Spleen (tissue), 7 donors: ENCODE data around the gene MED13L.

ENCODE experiments used
- POLR2A ChIP-seq, 3 donors: fragments of 450-650 bp; IDR thresholded peaks; one replicate each; pipeline ENCODE4 v1.5.1; 2017; ENCODE audit warnings: antibody characterized with exemption in 3 of 3, mild to moderate bottlenecking in 1 of 3
- POLR2AphosphoS5 ChIP-seq, 3 donors: sonication (generic); formaldehyde crosslinking; IDR thresholded peaks; one replicate each; pipeline ENCODE4 v1.5.1; 2017; ENCODE audit warnings: antibody characterized with exemption in 3 of 3
- TF ChIP-seq, protein P1 (sequence below), 11 experiments: fragments of 200-600 bp in 7 of 11; fragments of 450-650 bp in 4 of 11; sonication (generic) in 4 of 11; IDR thresholded peaks in 8 of 11; conservative IDR thresholded peaks in 3 of 11; 1 replicate in 7 of 11; 2 replicates in 4 of 11; pipeline versions ENCODE4 v1.4.0 to v1.8.0; 2016 to 2021; ENCODE audit warnings: antibody characterized with exemption in 11 of 11, inconsistent platforms in 4 of 11, mild to moderate bottlenecking in 1 of 11
- donor health status: DM: no; HTN: no; CAD: no; lungs with moderate emphysema.
- donor health status: DM: no; HTN: no; CAD: no.
- donor health status: DM: no; HTN: no; CAD: no.

DNA sequence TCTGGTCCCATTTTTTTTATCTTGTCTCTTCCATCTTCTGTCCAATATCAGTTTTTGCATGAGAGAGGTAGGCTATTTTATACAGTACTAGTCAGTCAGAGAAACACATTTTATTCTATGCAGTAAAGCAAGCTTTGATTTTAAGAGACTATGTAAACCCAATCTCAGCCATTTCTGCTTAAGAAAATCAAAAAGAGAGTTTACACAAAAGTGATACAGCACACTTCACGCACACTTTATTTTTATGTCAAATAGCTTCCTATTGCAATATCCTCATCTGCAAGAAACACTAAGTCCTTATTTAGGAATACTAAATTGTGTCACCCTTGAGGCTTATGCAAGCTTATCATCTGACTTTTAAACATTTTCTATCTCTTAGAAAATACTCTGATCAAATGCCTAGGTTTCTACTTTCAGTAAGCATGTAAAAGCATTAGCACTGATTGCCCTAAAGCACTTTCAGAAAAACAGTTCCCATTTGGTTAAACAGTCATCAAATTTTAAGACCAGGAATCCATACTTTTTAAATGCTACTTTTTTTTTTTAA, 78.3 kb downstream of the MED13L start:
- TF ChIP-seq, protein P1, sequence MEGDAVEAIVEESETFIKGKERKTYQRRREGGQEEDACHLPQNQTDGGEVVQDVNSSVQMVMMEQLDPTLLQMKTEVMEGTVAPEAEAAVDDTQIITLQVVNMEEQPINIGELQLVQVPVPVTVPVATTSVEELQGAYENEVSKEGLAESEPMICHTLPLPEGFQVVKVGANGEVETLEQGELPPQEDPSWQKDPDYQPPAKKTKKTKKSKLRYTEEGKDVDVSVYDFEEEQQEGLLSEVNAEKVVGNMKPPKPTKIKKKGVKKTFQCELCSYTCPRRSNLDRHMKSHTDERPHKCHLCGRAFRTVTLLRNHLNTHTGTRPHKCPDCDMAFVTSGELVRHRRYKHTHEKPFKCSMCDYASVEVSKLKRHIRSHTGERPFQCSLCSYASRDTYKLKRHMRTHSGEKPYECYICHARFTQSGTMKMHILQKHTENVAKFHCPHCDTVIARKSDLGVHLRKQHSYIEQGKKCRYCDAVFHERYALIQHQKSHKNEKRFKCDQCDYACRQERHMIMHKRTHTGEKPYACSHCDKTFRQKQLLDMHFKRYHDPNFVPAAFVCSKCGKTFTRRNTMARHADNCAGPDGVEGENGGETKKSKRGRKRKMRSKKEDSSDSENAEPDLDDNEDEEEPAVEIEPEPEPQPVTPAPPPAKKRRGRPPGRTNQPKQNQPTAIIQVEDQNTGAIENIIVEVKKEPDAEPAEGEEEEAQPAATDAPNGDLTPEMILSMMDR (IDR thresholded peaks at IDR 0.05 in 8 of 11, conservative IDR thresholded peaks at IDR 0.05 in 3 of 11) = no peak
- TF ChIP-seq POLR2A (IDR thresholded peaks at IDR 0.05) = no peak
- no peak for TF ChIP-seq POLR2AphosphoS5 (IDR thresholded peaks at IDR 0.05)
